Smooth muscle cell of the brain vasculature (primary cell): ENCODE results near the gene MTR.
"Not testable (repeated sequence)": the region's sequence is repeated elsewhere in the genome, so short reads cannot be mapped to it uniquely, and the experiment has no call there.

ENCODE experiments used
- DNase-seq: peaks from one replicate; pipeline ENCODE4 v3.0.0-alpha.2; 2012; ENCODE audit warnings: low read depth, low spot score

Gene MTR

GRCh38 chr1:236896716-236897115 is 101.6 kb downstream of the MTR start:
- no peak for DNase-seq

- peak; percentile 6 for DNase-seq
Measured at GRCh38 chr1:236904892-236905741, 110.0 kb downstream of the MTR start.

GRCh38 chr1:236907205-236907604 is 112.1 kb downstream of the MTR start:
- no peak for DNase-seq

- no peak for DNase-seq
Measured at GRCh38 chr1:236908669-236909068, 113.6 kb downstream of the MTR start.

GRCh38 chr1:236911047-236911446 is 116.0 kb downstream of the MTR start:
- not testable (repeated sequence) for DNase-seq

GRCh38 chr1:236913371-236914037 is 118.4 kb downstream of the MTR start:
- DNase-seq, result no peak

GRCh38 chr1:236914375-236914774 is 119.3 kb downstream of the MTR start:
- no peak for DNase-seq

- DNase-seq, result no peak
Measured at GRCh38 chr1:236916131-236916800, 121.2 kb downstream of the MTR start.

GRCh38 chr1:236917448-236917847 is 122.4 kb downstream of the MTR start:
- DNase-seq, result no peak

GRCh38 chr1:236920286-236920894 is 125.3 kb downstream of the MTR start:
- DNase-seq, result no peak

- no peak for DNase-seq
Measured at GRCh38 chr1:236921610-236922009, 126.5 kb downstream of the MTR start.

- no peak for DNase-seq
Measured at GRCh38 chr1:236922190-236922589, 127.1 kb downstream of the MTR start.

GRCh38 chr1:236925386-236925785 is 130.3 kb downstream of the MTR start:
- no peak for DNase-seq

- DNase-seq, result no peak
Measured at GRCh38 chr1:236930503-236930902, 135.4 kb downstream of the MTR start.

- DNase-seq, result no peak
Measured at GRCh38 chr1:236938760-236939159, 143.7 kb downstream of the MTR start.

- DNase-seq, result no peak
Measured at GRCh38 chr1:236942431-236942830, 147.3 kb downstream of the MTR start.

- DNase-seq, result no peak
Measured at GRCh38 chr1:236944556-236944955, 149.5 kb downstream of the MTR start.

- DNase-seq, result no peak
Measured at GRCh38 chr1:236945002-236945401, 149.9 kb downstream of the MTR start.

- DNase-seq, result no peak
Measured at GRCh38 chr1:236947794-236948193, 152.7 kb downstream of the MTR start.

- no peak for DNase-seq
Measured at GRCh38 chr1:236948381-236948780, 153.3 kb downstream of the MTR start.

GRCh38 chr1:236948996-236949395 is 153.9 kb downstream of the MTR start:
- DNase-seq, result no peak

GRCh38 chr1:236950365-236950764 is 155.3 kb downstream of the MTR start:
- no peak for DNase-seq
